Kidney (tissue), 14 donors: ENCODE measurements around the gene EIF3F. TPM values are rescaled to one million over a fixed set of nuclear protein-coding genes. Genes with fewer than 3 reads are reported as not detected.

Source experiments
- DNase-seq, 5 donors: peaks; one replicate each; pipeline ENCODE4 v3.0.0-alpha.2; 2013 to 2020
- FAIRE-seq: peaks from 2 replicates; lab custom pipeline; 2012; peaks lifted over from hg19 to GRCh38; lab: Jason Lieb, UNC
- H3K27ac ChIP-seq, 2 donors: one replicate each; pipeline ENCODE4 v1.7.0; 2013; ENCODE audit warnings: low read depth in 2 of 2, low read length in 2 of 2, inconsistent platforms in 1 of 2
- H3K27me3 ChIP-seq: one replicate; pipeline ENCODE4 v1.7.1; 2013; ENCODE audit warnings: low read length, inconsistent platforms; ENCODE audit not compliant: control insufficient read depth, insufficient read depth
- H3K36me3 ChIP-seq, 3 donors: one replicate each; pipeline versions ENCODE4 v1.7.0 to v1.7.1; 2013; ENCODE audit warnings: low read length in 3 of 3, control low read depth in 1 of 3, inconsistent platforms in 1 of 3; ENCODE audit not compliant: insufficient read depth in 3 of 3, control insufficient read depth in 2 of 3
- H3K4me1 ChIP-seq, 3 donors: one replicate each; pipeline versions ENCODE4 v1.7.0 to v1.7.1; 2013; ENCODE audit warnings: low read length in 3 of 3, inconsistent platforms in 1 of 3, low read depth in 1 of 3; ENCODE audit not compliant: control insufficient read depth in 2 of 3, insufficient read depth in 2 of 3
- H3K4me3 ChIP-seq, 3 donors: one replicate each; pipeline versions ENCODE4 v1.7.0 to v1.8.1; 2013; ENCODE audit warnings: low read length in 3 of 3, control low read depth in 1 of 3, inconsistent platforms in 1 of 3
- H3K9ac ChIP-seq, 3 donors: one replicate each; pipeline versions ENCODE4 v1.7.0 to v1.7.1; 2013; ENCODE audit warnings: low read length in 3 of 3, control low read depth in 1 of 3, inconsistent platforms in 1 of 3
- H3K9me3 ChIP-seq, 3 donors: one replicate each; pipeline versions ENCODE4 v1.7.0 to v1.7.1; 2013; ENCODE audit warnings: low read length in 3 of 3, control low read depth in 1 of 3, inconsistent platforms in 1 of 3; ENCODE audit not compliant: control insufficient read depth in 2 of 3, insufficient read depth in 1 of 3
- intact Hi-C: fragments of 100-400 bp; cut with DNase I; formaldehyde crosslinking; loops from one replicate; pipeline ENCODE4 v1.11.1; 2022
- polyA plus RNA-seq: library from polyadenylated mRNA; stranded (reverse); fragments of 350-450 nt; fragmentation: Illumina TruSeq; extraction: RNeasy Lipid Tissue Mini Kit (QIAGEN cat#74804); gene quantifications from one replicate; pipeline ENCODE4 v1.2.3, GENCODE V29; 2014; ENCODE audit warnings: low read depth, low replicate concordance; ENCODE audit not compliant: insufficient read depth
- total RNA-seq: library from RNA; stranded (reverse); fragmentation: NEBNext Ultra II Directional; extraction: Animal tissue kit (Norgen Biotek cat#: 25700); gene quantifications from one replicate; pipeline ENCODE4 v1.2.1, GENCODE V29; 2021
- TF ChIP-seq, protein P1 (sequence below): IDR thresholded peaks from 3 replicates; pipeline ENCODE4 v1.5.1; 2012; ENCODE audit warnings: mild to moderate bottlenecking, moderate library complexity, borderline replicate concordance; ENCODE audit not compliant: insufficient read depth; ENCODE audit errors: extremely low read depth
- donor health status: control.
- donor health status: control.
- donor health status: control.
- donor health status: control.
- donor health status: control.
- donor health status: DM: yes; HTN: yes; CAD: no.
- donor health status: Normal renal cell carcinoma (clear cell type).

The EIF3F gene
- total and polyA plus RNA-seq, 2 donors from 2014 or later = 174 to 218 TPM

DNA sequence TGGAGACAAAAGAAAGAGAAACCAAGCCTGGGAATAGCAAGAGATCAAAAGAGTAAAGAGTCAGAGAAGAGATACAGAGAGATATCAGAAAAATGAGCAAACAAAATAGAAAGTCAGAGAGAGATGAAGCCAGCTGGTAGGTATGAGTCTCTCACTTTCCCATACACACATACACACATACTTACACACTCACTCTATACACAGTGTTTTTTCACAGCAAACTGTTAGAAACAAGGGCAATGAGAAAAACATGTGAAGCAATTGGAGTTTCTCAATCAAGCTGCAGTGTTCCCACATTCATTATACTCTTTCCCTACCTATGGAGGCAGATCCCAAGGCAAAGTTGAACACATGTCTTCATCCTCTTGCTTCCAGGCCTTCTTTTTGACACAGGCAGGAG lies 19.3 kb upstream of the EIF3F start:
- intact Hi-C loops = no loop called here
- Histone ChIP-seq H3K9ac (no peak overlapping the region), H3K27me3 (no peaks in the 10 kb centered on the region), H3K27ac (no peak overlapping the region), H3K36me3 (no peaks in the 10 kb centered on the region), H3K4me1 (no peaks in the 10 kb centered on the region), H3K4me3 (no peak overlapping the region), H3K9me3 (no peaks in the 10 kb centered on the region)
- FAIRE-seq = no peak
- no peak for DNase-seq
- TF ChIP-seq, protein P1, sequence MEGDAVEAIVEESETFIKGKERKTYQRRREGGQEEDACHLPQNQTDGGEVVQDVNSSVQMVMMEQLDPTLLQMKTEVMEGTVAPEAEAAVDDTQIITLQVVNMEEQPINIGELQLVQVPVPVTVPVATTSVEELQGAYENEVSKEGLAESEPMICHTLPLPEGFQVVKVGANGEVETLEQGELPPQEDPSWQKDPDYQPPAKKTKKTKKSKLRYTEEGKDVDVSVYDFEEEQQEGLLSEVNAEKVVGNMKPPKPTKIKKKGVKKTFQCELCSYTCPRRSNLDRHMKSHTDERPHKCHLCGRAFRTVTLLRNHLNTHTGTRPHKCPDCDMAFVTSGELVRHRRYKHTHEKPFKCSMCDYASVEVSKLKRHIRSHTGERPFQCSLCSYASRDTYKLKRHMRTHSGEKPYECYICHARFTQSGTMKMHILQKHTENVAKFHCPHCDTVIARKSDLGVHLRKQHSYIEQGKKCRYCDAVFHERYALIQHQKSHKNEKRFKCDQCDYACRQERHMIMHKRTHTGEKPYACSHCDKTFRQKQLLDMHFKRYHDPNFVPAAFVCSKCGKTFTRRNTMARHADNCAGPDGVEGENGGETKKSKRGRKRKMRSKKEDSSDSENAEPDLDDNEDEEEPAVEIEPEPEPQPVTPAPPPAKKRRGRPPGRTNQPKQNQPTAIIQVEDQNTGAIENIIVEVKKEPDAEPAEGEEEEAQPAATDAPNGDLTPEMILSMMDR = no peak

DNA sequence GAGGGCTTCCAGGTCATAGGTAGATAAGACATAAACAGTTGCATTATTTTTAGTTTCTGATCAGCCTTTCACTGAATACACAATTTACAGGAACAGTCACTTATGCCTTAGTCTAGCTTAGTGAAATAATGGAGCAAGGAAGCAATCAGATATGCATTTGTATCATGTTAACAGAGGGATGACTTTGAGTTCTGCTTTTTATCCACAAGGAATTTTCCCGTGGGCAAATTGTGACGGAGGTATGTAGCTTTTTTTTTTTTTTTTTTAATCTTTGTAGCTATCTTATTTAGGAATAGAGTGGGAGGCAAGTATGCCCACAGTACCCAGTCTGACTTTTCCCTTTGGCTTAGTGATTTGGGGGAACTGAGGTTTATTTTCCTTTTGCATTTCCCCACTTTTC lies 18.5 kb upstream of the EIF3F start:
- H3K9me3 ChIP-seq = no peaks in the 10 kb centered on the region
- H3K36me3 ChIP-seq = no peaks in the 10 kb centered on the region
- TF ChIP-seq, protein P1 = no peak
- no peaks in the 10 kb centered on the region for H3K4me1 ChIP-seq
- intact Hi-C loops = no loop called here
- no peak for DNase-seq
- H3K4me3 ChIP-seq = no peak overlapping the region
- H3K27me3 ChIP-seq = no peaks in the 10 kb centered on the region
- no peak for FAIRE-seq
- no peak overlapping the region for H3K9ac ChIP-seq
- no peak overlapping the region for H3K27ac ChIP-seq

DNA sequence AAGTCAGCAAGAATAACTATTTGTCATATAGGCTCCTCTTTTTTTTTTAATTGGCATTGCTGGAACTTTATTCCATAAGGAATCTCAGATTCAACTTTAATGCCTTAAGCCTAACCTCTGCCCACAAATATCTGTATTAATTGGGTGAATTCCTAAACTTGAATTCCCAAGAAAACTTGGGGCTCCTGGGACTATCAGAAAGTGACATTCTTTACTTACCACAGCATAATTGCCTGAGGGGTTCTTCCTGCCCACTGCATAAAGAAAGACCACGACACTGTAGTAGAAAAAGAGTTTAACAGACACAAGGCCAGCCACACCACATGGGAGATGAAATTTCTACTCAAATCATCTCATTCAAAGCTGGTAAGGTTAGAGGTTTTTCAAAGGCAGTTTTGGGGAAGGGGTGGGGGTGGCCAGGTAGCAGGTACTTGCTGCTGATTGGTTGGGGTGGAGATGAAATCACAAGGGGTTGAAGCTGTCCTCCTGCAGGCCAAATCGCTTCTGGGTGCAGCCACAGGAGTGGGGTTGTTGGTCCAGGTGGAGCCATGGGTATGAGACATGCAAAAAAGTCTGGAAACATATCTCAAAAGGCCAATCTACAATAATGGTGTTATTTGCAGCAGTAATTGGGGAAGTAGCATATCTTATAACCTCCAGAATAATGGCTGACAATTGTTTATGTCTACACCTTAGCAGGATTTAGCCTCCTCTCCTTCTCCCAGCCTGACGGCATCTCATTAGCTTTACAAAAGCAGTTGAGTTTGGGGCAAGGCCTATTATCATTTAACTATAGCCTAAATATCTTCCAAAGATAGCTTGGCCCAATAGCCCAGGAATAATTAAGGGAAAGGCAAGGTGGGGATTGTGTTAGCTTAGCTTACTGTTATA lies 17.1 kb upstream of the EIF3F start:
- H3K27ac ChIP-seq = no peak overlapping the region
- H3K9me3 ChIP-seq = no peaks in the 10 kb centered on the region
- no peak overlapping the region for H3K9ac ChIP-seq
- no peak overlapping the region for H3K4me3 ChIP-seq
- TF ChIP-seq, protein P1 = no peak
- intact Hi-C loops = no loop called here
- H3K4me1 ChIP-seq = no peaks in the 10 kb centered on the region
- no peaks in the 10 kb centered on the region for H3K36me3 ChIP-seq
- no peak for FAIRE-seq
- DNase-seq = no peak
- H3K27me3 ChIP-seq = no peaks in the 10 kb centered on the region
